ENCODE measurements around the gene CASP5.
"Not testable (repeated sequence)": the region's sequence is repeated elsewhere in the genome, so short reads cannot be mapped to it uniquely, and the experiment has no call there.

The CASP5 gene

GRCh38 chr11:105033343-105033742 lies 10.4 kb upstream of the CASP5 start:
- no peak for DNase-seq

DNA sequence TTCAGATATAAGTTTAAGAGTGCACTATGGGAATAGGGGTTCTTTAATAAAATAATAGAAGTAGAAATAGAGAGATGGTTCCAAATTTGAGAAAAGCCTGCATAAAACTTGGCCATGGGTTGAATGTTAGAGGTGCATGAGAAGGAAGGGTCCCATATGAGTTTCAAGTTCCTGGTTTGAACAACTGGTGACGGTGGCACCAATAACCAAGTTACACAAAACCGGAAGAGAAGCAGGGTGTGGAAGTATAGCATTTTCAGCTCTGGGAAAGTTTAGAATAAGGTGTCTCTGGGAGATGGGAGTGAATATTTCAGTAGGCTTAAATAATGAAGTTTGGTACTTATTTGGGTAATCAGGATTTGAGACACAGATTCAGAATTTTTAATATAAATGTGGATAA lies 9.5 kb upstream of the CASP5 start:
- no peak for DNase-seq

- DNase-seq = no peak
These were observed 4.7 kb upstream of the CASP5 start for GRCh38 chr11:105027678-105028077.

- no peak for DNase-seq
These were observed 1.4 kb upstream of the CASP5 start for GRCh38 chr11:105024394-105024793.

- no peak for DNase-seq
These were observed 441 bp downstream of the CASP5 start for GRCh38 chr11:105022527-105022926.

- DNase-seq = no peak
These were observed 15.5 kb downstream of the CASP5 start for GRCh38 chr11:105007463-105007862.

GRCh38 chr11:105005451-105005845 lies 17.5 kb downstream of the CASP5 start:
- DNase-seq = no peak

DNA sequence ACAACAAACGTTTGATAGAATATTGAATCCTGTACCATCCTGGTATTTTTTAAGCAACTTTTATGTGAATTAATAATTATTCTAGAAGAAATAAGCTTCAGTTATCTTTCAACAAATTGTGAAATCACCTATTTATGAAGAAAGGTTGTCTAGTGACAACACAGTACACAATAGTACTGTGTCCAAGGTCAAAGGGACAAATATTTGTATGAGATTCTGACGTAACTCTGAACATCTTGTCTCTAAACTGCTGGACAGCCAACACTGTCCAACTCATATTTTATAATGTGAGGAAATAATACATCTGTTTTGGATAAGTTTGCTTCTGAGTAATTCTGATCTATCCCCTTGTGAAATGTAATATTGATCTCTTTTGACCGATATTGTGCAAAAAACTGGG lies 18.9 kb downstream of the CASP5 start:
- DNase-seq = no peak

DNA sequence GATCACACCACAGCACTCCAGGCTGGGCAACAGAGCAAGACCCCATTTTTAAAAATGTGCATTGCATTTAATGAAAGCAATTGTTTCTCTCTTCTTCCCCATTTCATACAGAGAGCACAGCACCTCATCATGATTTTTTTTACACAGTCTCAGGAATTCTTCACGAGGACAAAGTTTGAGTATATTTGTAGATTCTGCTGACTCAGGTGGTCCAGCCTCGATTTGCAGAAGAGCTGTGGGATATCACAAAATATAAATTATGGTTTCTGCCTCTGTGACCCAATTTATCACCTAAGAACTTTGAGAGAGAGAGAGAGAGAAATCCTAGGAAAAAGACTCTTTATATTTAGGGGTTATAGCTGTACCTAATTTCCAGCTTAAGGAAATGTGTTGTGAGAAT lies 19.8 kb downstream of the CASP5 start:
- DNase-seq = no peak

GRCh38 chr11:105000797-105001196 lies 22.2 kb downstream of the CASP5 start:
- DNase-seq = no peak

DNA sequence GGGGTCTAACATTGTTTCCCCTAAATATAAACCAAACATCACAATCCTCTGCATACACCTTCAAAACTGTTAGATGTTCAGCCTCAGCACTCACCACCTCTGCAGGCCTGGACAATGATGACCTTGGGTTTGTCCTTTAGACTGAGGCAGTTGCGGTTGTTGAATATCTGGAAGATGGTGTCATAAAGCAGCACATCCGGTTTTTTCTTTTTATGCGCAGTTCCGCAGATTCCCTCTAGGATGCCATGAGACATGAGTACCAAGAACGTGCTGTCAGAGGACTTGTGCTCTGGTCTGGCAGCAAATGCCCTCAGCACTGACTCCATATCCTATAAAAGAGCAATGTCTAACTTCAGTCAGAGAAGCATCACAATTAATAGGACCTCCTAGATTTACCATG lies 22.8 kb downstream of the CASP5 start:
- no peak for DNase-seq

GRCh38 chr11:104999721-105000120 lies 23.2 kb downstream of the CASP5 start:
- no peak for DNase-seq

DNA sequence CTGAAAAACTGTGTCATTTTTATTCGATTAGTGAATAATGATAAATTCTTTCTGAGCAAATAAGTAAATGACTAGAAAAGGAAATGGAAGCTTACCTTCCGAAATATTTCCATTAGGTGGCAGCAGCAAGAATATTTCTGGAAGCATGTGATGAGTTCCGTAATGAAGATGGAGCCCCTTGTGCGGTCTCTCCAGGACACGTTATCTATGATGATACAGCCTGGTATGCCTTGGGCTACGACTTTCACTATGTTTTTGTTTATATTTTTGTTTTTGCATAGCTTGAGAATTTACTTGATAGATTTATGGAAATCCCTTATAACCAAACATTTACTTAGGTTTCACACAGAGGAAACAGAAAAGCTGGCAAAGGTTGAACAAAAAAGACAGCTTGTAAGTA lies 25.7 kb downstream of the CASP5 start:
- no peak for DNase-seq

DNA sequence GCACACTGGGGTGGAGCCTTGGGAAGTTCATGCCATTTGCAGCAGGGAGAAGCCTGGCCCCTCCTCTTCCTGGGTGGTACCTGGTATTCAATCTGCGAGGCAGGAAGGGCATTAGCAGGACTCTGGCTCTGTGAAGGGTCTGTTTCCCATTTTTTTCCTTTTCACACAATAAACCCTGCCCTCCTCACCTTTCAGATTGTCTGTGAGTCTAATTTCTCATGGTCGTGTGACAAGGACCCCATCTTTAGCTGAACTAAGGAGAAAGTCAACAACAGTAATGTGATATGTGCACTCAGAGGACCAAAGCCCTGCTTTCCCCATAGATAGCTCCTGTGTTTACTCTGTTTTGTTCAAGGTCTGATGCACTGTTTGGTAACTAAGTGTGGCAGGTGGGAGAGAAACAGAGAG lies 28.0 kb downstream of the CASP5 start:
- DNase-seq = no peak

GRCh38 chr11:104992781-104993180 lies 30.2 kb downstream of the CASP5 start:
- no peak for DNase-seq

- DNase-seq = no peak
These were observed 31.0 kb downstream of the CASP5 start for GRCh38 chr11:104991994-104992393.

DNA sequence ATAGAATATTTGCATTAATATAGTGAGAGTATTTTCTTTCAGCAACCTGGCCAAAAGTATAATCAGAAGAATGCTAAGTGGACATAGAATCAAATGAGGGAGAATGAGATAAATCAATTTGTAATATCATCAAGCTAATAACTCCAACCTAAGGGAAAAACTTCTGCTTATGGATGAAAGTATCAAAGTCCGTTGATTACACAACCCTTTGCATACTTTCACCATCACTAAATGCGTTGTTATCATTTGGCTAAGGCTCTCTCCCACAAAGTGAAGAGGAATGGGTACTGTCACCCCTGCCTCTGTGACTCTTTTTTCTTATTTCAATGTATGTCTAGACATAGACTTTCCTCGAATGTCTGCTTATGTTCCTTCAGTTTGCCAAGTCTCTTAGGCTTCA lies 38.2 kb downstream of the CASP5 start:
- no peak for DNase-seq

DNA sequence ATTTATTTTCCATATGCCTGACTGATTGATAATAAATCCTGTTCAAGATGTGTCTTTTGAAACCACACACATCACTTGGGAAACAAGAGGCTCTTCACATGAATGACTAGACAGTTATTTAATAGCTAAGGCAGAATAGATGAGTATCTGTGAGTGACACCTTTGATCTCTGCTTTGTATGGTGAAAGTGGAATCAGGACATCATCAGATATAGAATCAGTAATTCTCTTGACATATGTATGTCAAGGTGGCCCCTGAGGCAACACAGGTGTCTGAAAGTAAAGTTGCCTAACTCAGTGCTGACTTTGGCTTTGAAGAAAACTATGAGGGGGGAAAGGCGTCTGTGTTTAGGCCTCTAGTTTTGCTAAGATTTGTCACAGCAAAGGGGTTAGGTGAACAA lies 43.1 kb downstream of the CASP5 start:
- no peak for DNase-seq

DNA sequence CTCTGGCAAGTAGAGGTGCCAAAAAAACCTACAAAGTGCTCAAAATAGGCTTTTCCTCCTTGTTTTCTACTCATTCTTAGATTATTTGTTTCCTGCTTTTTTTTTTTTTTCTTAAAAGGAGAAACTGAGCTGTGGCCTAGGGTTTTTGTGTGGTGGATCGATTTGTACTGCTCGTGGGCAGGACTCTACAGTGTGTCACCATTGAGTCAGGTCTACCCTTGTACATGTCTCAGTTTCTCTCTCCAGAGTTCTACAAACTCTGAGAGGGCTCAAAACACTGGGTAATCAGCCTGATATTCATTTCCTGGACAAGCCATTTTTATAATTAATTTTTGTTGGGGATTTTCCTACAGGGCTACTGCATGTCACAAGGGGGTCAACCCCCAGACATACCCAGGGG lies 49.4 kb downstream of the CASP5 start:
- no peak for DNase-seq

- DNase-seq = not testable (repeated sequence)
These were observed 50.0 kb downstream of the CASP5 start for GRCh38 chr11:104972924-104973323.

- no peak for DNase-seq
These were observed 52.2 kb downstream of the CASP5 start for GRCh38 chr11:104970756-104971155.

- DNase-seq = no peak
These were observed 53.9 kb downstream of the CASP5 start for GRCh38 chr11:104968856-104969776.

GRCh38 chr11:104968355-104968855 lies 54.6 kb downstream of the CASP5 start, which contains the start of gene CASP4:
TSS of gene CASP4 (minus strand) at chr11:104968574. CDS start at chr11:104968525, 49 bp downstream.
- no peak for DNase-seq

- DNase-seq = no peak
These were observed 55.2 kb downstream of the CASP5 start for GRCh38 chr11:104967534-104968354.
